ENCODE measurements around the gene LUM.

Gene LUM, protein sequence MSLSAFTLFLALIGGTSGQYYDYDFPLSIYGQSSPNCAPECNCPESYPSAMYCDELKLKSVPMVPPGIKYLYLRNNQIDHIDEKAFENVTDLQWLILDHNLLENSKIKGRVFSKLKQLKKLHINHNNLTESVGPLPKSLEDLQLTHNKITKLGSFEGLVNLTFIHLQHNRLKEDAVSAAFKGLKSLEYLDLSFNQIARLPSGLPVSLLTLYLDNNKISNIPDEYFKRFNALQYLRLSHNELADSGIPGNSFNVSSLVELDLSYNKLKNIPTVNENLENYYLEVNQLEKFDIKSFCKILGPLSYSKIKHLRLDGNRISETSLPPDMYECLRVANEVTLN

DNA sequence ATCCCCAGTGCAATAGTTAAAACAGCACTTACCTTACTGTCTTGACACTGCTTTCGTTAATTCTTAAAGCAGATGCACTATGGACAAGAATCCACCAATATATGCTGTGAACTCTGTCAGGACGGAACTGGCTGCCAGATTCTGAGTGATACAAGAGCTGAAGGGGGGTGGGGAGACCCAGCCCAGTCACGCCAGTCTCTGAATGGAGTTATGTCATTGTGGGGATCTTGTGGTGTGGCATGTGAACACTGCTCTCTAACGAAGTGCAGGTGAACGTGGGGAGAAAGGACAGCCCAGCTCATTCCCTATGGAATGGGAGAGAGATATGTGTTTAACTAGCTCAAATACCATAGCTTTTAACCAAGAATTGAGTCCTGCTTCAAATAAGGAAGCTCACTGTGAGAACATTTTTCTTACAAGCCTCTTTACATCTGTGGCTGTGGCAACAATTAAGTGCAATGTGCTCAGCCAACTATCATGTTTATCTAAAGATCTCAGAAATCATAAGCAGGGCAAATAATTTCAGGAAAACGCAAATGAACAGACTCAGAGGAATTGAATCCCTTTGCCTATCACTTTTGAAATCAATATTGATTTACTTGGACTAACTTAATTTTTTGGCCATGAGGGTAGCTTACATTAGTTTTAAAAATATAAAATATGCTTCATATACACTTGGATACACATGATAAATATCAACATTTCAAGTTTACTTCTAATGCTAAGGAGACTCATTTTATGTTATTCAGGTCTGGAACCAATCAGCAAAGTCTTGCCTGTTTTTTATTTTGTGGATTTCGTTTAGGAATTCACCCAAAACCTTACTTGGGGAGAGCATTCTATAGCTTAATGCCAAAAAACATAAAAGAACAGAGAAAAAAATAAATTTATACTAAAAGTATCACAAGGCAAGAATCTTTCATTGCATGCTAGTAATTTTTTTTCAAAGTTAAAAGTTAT is at the start of gene LUM:
Gene LUM, minus strand, starts transcription at position 129 of the 960 bp plus-strand sequence. CDS start 2,515 bp downstream, outside the sequence.
- no peak for DNase-seq

DNA sequence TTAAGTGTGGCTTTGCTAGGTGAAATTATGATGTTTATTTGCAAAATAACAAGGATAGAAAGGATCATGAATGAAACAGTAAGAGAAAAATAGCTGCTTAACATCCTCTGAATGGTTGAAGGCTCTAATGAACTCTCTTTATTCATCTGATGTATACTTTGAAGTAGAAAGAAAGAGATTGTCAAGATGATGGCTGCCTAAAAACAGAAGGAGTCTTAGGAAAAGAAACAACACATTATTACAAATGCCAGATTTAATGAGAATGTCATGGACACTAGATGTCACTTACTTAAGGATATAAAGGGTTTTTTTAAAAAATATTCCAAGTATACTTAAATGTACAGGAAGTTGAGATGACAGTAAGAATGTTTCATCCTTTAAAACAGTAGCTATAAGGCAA is 49.7 kb upstream of the LUM start:
- DNase-seq: no peak

DNA sequence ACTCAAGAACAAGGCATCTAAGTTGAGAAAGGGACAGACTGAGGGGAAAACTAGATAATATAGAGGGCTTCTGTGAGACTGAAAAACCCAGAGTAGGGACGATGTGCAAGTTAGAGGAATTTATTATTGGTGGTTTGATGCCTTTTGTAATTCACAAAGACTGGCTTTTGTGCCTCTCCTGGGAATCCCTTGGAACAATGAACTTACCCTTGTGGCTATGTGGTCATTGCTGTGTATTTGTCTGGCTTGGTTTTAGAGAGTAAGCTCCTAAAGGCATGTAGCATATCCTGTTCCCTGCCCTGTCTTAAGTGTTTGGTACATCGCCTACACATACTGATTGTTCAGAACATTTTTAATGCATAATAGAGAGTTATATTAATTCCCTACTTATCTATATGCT is 44.7 kb upstream of the LUM start:
- DNase-seq: no peak

DNA sequence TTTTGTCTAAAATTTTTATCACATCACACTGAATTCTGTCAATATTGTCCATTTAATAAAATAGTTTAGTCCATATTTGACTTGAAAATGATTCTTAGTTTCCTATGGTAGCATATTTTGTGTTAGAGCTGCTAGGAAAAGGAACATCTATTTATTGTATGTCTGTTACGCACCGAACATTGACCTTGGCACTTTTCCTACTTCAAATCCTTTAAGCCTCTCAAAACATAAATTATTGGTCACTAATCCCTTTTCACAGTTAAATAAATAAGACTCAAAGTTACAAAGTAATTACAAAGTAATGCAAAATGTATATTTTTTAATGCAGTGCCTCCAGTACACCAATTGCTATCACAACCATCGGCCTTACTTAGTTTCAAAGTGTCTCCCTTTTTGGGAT is 42.8 kb upstream of the LUM start:
- no peak for DNase-seq

DNA sequence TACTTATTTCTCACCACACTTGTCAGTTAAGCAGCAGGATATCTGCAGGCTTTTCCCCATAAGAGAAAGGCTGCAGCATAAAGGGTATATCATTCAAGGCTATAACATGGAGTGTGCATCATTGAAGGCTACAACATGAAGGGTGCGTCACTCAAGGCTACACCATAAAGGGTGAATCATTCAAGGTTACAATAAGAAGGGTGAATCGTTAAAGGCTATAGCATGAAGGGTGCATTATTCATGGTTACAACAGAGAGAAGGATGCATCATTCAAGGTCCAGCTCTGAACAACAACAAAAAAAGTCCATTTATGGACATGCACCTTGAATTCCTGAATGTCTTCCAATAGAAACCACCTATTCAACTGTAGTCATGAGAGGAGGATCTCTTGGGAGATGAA is 32.8 kb upstream of the LUM start:
- no peak for DNase-seq

DNA sequence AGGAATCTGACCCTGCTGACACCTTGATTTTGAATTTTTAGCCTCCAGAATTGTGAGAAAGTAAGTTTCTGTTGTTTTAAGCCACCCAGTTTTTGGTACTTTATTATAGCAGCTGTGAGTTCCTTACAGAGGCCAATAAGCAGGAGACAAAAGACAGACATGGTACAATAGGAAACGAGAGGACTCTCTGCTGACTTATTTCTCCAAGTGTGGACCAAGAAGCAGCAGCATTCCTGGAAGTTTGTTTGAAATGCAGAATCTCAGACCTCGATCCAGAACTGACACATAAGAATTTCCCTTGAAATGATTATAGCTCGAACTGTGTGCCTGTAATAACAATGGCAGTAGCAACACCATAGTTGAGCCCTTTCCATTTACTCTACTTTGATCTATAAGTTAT is 31.9 kb upstream of the LUM start:
- no peak for DNase-seq

DNA sequence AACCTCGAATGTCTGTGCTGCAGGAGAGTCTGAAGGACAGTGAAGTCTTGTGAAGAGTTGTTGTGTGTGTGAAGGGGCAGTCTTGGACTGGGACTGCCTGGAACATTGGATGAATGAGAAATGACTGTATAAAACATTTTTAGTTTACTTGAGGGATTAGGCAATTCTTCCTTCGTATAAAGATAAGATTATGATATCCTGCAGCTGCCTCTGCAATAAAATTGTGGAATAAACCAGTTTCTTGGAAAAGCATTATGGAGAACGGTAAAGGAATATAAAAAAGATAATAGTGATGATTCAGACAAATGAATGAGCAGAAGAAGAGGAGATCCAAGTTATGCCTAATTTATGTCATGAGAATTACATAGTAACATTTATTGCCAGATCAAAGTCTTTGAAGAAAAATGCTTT is 30.9 kb upstream of the LUM start:
- DNase-seq: no peak

DNA sequence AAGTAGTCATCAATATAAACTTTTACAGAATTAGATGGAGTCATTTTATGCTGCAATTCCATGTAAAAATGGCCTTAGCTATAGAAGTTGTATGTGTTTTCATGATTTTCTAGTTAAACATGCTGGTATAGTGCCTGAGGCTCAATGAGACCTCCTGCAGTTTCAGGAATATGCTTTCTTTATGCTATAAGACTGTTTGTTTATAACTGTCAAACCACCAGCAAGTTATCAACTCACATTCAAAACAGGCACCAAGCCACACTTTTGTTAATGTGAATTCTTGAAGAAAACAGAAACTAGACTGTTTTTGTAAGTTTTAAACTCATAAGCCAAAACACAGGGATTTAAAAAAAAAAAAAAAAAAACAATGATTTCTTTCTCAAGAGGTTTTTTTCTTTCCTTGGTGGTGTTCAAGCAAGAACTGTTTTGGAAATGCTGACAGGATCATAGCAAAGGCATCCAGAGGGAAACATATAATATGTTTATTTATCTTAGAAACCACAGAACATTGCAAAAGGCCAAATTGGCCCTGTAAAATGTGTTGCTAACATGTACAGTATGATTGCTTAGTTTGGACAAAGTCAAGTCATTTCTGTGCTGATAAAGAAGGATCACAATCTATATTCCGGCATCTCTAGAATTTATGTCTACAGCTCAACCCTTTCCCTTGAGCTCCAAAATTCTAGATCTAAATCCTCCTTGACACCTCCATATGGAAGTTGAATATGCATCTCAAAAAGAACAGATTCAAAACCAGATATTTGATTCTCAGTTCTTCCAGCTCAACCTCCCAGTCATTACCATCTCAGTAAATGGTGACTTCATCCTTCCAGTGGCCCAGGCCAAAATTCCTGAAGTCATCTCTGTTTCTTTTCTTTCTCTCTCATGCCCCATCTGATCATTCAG is 29.0 kb upstream of the LUM start:
- DNase-seq: no peak

DNA sequence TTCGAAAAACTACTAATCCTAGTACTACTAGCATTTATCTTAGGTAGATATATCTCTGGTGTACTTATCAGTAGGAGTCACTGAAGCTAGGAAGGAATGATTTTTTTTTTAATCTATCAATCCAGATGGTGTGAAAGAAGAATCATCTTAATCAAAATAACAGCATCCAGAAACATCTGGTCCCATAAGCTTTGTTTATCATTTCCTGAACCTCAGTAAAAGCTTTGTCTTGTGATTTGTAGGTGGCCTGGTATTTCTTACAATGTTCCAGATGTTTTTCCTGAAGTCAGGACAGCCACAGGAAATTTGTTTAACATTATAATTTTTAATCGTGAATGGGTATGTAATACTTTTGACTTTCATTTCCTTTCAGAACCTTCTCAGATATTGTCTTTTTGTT is 28.0 kb upstream of the LUM start:
- DNase-seq: no peak

DNA sequence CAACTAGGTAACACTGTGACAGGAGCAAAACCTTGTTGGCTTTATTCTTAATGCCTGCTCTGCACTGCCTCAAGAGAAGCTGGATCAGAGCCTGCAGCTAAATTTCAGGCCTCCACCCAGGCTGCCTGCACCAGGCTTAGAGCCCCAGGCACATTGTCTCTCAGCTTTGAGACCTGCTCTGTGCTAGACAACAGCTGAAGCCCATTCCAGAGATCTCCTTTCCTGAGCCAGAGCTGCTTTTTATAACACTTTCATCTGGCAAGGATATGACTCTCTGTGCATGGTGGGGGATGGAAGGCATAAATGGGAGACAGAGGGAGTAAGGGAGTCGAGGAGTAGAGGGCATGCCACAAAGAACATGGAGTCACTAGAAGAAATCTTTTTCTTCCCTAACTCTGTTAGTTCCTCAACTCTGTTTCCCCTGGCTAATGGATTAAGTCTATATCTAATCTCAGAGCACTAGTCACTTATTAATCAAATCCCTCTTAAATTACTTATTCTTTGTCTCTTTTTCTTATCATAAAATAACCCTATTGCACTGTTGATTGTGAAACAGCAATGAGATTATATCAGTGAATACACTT is 27.1 kb upstream of the LUM start:
- no peak for DNase-seq

DNA sequence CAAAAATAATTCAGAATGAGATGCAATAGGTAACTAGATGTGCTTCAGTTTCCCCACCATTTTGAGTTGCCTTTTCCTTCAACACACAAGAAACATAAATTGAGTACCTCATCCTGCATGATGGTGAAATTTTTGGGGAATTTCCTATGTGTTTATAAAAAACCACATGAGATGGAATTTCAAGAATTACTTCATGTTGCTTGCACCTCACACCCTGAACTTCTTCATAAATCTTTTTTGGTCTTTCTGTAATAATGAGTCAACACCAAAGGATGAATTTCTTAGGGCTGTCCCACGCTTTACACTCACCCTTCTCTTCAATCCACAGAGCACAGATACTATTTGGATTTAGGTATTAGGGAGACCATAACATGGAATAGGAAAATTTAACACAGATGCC is 22.6 kb upstream of the LUM start:
- DNase-seq: no peak

DNA sequence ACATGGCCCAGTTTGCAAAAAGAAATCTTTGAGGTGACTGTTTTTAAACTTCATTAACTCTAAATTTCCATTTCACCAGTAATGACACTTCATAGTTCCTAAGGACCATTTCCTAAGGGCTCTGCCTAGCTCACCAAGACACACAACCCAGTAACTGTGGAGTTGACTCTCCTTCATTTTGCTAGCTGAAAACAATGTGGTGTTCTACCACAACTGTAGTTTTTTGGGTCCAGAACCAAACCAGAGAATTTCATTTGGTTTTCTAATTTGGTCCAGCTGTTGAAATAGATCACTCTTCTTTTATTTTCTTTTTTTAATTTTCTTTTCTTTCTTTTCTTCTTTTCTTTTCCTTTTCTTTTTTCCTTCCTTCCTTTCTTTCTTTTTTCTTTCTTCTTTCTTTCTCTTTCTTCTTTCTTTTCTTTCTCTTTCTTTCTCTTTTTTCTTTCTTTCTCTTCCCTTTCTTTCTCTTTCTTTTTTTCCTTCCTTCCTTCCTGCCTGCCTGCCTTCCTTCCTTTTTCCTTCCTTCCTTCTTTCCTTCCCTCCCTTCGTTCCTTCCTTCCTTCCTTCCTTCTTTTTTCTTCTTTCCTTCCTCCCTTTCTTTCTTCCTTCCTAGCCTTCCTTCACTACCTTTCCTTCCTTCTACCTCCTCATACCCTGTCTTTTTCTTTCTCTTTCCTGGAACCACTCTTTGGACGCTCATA is 18.5 kb upstream of the LUM start:
- no peak for DNase-seq

DNA sequence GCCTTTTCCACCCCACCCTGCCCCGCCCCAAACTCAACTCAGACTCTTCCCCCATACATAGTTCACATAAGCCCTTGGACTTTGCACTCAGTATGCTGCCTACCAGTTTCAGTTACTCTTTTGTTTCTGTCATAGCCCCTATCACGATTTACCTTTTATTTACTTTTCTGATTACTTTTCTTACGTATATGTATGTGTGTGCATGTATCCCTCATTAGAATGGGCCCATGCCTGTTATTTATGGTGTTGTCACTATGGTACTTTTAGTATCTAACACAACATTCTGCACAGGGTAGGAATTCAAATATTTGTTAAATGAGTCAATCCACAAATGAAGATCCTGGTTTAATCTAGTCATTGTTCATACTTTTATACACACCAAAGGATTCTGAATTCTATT is 16.5 kb upstream of the LUM start:
- DNase-seq: no peak

DNA sequence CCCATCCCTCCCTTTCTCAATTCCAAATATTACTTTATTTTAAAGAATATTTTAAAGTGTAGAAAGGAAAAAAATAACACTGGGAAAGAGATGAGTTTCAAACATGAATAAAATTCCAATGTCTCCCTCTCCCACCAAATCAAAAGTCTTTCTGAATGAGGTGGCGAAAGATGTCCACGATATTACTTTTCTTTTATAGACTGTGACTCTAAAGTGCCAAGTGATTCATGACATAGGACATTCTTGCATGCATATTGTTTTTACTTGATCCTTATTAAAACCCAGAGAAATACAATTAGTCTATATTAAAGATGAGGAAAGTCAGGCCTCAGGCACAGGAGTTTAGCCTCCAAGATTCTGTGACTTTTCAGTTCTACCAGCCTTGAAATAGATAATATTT is 16.0 kb upstream of the LUM start:
- no peak for DNase-seq

DNA sequence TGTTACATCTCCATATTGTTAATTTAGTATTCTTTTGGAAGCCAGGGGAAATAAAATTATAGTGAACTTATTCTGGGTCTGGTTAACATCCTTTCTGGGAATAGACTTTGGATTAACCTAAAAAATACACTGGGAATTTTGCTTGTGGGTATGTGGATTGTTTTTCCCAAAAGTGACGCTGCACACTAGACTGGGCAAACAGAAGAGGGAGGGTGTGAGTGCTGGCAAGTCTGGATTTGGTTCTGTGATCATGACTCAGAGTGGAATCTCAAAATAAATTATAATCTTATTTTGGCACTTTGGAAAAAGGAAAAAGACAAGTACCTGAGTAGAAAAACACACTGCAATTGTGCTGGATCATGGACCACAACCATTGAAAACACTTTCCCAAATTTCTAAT is 15.2 kb upstream of the LUM start:
- DNase-seq: no peak

DNA sequence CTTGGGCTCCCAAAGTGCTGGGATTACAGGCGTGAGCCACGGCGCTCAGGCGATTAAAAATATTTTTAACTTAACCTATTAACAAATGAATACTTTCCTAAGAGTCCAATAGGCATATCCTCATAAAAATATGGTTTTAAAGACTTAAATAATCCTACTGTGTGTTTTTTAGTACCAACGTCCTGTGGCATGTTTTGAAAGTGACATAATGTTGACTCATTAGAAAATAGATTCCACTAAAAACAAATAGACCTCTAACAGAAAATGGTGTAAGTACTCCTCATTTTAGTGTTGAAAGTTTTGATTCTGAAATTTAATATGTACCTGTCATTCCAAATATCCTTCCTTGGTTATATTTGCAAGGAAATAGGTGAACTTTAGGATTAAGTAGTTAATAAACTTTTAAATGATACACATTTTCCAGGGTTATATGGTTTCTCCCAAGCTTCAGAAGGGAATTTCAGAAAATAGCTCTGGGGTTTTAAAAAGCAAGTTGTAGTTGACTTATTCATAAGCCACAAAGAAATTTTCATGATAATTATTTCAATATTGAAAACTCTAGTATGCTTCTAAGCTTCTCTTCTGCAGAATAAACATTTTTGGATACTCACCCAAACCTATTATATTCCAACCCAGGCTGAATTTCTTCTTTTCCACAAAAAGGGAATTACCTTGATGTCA is 12.1 kb upstream of the LUM start:
- no peak for DNase-seq

DNA sequence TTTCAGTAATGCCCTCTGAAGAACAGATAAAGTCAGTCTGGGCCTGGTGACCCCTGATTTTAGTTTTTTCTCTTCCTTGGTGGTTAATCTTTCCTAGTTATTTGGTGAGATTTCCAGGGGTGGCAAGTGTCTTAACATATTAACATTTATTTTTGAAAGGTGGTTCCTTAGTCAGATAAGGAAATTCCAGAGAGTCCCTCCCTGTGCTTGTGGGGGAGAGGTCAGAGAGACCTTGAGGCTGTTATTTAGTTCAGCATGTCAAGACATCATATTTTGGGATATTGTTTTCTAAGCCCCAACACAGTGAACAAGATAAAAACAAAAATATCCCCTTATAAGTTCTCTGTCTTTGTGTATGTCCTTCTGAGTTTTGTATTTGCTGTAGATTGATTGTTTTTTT is 9.5 kb upstream of the LUM start:
- no peak for DNase-seq

DNA sequence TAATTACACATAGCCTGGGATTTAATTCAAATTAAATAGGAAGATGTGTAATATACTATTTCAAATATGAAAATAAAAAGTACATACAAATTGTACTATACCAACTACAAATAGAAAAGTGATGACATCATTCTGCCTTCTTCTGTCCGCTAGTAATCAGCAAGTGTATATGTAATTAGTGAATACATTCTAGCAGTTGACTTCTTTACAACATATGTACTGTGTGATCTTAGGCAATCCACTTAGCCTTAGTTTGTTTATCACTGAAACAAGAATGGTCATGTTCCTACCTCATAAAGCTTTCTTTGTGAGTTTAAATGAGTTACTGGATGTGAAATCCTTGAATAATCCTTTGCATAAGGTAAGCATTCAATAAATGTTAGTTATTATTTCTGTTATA is 7.8 kb upstream of the LUM start:
- no peak for DNase-seq

DNA sequence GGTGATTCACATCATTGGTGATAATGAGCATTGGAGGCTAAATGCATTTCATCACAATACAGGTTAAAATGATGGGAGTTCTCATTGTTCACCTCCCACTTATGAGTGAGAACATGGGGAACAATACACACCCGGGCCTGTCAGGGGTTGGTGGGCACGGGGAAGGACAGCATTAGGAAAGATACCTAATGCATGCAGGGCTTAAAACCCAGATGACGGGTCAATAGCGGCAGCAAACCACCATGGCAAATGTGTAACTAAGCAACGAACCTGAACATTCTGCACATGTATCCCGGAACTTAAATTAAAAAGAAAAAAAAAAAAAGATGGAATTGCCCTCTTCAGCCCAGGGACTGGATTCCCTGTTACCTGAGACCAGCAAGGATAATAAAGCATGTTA is 2.3 kb upstream of the LUM start:
- DNase-seq: no peak

DNA sequence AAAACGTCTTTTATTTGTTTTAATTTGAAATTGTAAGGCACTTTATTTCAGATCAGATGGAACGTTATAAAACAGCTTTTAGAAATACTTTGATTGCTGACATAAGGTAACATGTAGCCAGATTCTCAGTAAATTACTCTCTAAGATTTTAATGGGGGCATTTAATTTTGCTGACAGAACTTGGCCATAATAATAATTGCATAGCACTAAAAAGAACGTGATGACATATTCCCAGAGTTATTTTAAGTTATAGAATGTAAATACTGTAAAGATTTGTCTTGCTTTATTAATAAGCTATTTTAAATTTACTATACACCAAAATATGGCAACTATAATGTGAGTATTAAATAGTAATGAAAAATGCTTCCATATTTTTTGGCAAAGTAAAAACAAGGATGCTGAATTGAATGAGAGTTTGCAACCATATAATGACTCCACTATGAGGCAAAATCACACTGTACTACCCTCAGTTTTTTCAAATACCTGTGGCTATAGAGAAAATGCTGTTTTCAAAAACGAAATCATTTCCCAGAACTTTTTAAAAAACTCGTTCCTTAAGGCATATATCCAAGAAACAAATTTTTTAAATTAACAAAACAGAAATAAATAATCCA is 876 bp downstream of the LUM start:
- no peak for DNase-seq

Data from stimulated activated naive CD4-positive, alpha-beta T cell (primary cell).